Adrenal gland (tissue), 5 donors: ENCODE results near the gene SCN10A.

Source experiments
- CTCF ChIP-seq, 6 experiments: fragments of 450-650 bp in 4 of 6; fragments of 200-600 bp in 2 of 6; sonication (generic) in 1 of 6; IDR thresholded peaks; 1 replicate in 5 of 6; 2 replicates in 1 of 6; pipeline versions ENCODE4 v1.5.1 to v1.8.0; 2016 to 2021; ENCODE audit warnings: antibody characterized with exemption in 6 of 6, mild to moderate bottlenecking in 2 of 6, moderate library complexity in 1 of 6
- POLR2A ChIP-seq, 2 donors: fragments of 450-650 bp; IDR thresholded peaks; one replicate each; pipeline ENCODE4 v1.6.1; 2017; ENCODE audit warnings: antibody characterized with exemption in 2 of 2, mild to moderate bottlenecking in 2 of 2, moderate library complexity in 1 of 2
- donor health status: DM: no; HTN: no; CAD: no.

- TF ChIP-seq CTCF (IDR thresholded peaks at IDR 0.05) (no peak), POLR2A (IDR thresholded peaks at IDR 0.05) (no peak)
Measured at GRCh38 chr3:38696034-38696433, 120.0 kb downstream of the SCN10A start.
